Thymus (tissue), 11 donors: ENCODE results near the gene BICC1. TPM values are rescaled to one million over a fixed set of nuclear protein-coding genes. Genes with fewer than 3 reads are reported as not detected.

Source experiments
- DNase-seq, 9 donors: peaks; one replicate each; pipeline ENCODE4 v3.0.0-alpha.2; 2013; ENCODE audit warnings: low spot score in 9 of 9, low read depth in 6 of 9, missing footprints in 1 of 9
- H3K27ac ChIP-seq, 2 donors: one replicate each; pipeline ENCODE4 v1.5.1; 2013; ENCODE audit warnings: control low read depth in 1 of 2, low read depth in 1 of 2, low read length in 1 of 2, mild to moderate bottlenecking in 1 of 2, moderate library complexity in 1 of 2
- H3K27me3 ChIP-seq, 2 donors: one replicate each; pipeline ENCODE4 v1.5.1; 2013; ENCODE audit warnings: low read length in 1 of 2; ENCODE audit not compliant: control insufficient read depth in 2 of 2, insufficient read depth in 1 of 2
- H3K36me3 ChIP-seq, 2 donors: one replicate each; pipeline ENCODE4 v1.5.1; 2013; ENCODE audit warnings: low read length in 1 of 2, mild to moderate bottlenecking in 1 of 2, moderate library complexity in 1 of 2; ENCODE audit not compliant: control insufficient read depth in 2 of 2, insufficient read depth in 2 of 2
- H3K4me1 ChIP-seq, 2 donors: one replicate each; pipeline ENCODE4 v1.5.1; 2013; ENCODE audit warnings: low read length in 2 of 2; ENCODE audit not compliant: control insufficient read depth in 2 of 2, insufficient read depth in 2 of 2
- H3K4me3 ChIP-seq, 2 donors: one replicate each; pipeline ENCODE4 v1.5.1; 2013; ENCODE audit warnings: low read length in 2 of 2, control low read depth in 1 of 2, mild to moderate bottlenecking in 1 of 2
- H3K9me3 ChIP-seq, 2 donors: one replicate each; pipeline ENCODE4 v1.5.1; 2013; ENCODE audit warnings: low read length in 1 of 2, mild to moderate bottlenecking in 1 of 2; ENCODE audit not compliant: control insufficient read depth in 2 of 2, insufficient read depth in 1 of 2
- WGBS: extraction: QIAGEN DNeasy Blood & Tissue Kit; methylation state at CpG from one replicate; pipeline ENCODE4 v1.1.7; 2013; 5-methylcytosine and 5-hydroxymethylcytosine counted together
- polyA plus RNA-seq: library from polyadenylated mRNA; stranded (reverse); fragments of 200-250 nt; gene quantifications from one replicate; pipeline ENCODE4 v1.2.3, GENCODE V29; 2013
- total RNA-seq: library from RNA; stranded (reverse); fragments of 120-200 nt; gene quantifications from one replicate; pipeline ENCODE4 v1.2.4, GENCODE V29; 2013
- donor health status: healthy.

BICC1 gene
- total and polyA plus RNA-seq, 2 donors = 1.8 to 1.9 TPM

GRCh38 chr10:58662314-58662713 is 149.6 kb downstream of the BICC1 start:
- Histone ChIP-seq H3K4me1 (no peaks in the 10 kb centered on the region), H3K27ac (no peak overlapping the region), H3K9me3 (peaks cover 0 to 3% of the 10 kb centered on the region in 2 donors), H3K4me3 (no peak overlapping the region), H3K36me3 (no peaks in the 10 kb centered on the region), H3K27me3 (no peaks in the 10 kb centered on the region)
- DNase-seq = peak in 1 of 9 donors; percentile 14
- WGBS = 90% methylated on average over 4 of the region's 4 CpGs

- 62% methylated on average over 3 of the region's 3 CpGs for WGBS
- Histone ChIP-seq H3K27ac (no peak overlapping the region), H3K36me3 (no peaks in the 10 kb centered on the region), H3K4me1 (no peaks in the 10 kb centered on the region), H3K27me3 (no peaks in the 10 kb centered on the region), H3K4me3 (no peak overlapping the region), H3K9me3 (peaks cover 0 to 3% of the 10 kb centered on the region in 2 donors)
- DNase-seq = no peak
Observed at GRCh38 chr10:58665361-58665760, 152.7 kb downstream of the BICC1 start.

- Histone ChIP-seq H3K27ac (no peak overlapping the region), H3K9me3 (peaks cover 0 to 3% of the 10 kb centered on the region in 2 donors), H3K27me3 (no peaks in the 10 kb centered on the region), H3K4me1 (no peaks in the 10 kb centered on the region), H3K4me3 (no peak overlapping the region), H3K36me3 (no peaks in the 10 kb centered on the region)
- WGBS = 28% methylated on average over 3 of the region's 3 CpGs
- peak in 3 of 9 donors; percentile 7 to 41 (median 11) for DNase-seq
Observed at GRCh38 chr10:58666024-58666423, 153.4 kb downstream of the BICC1 start.

GRCh38 chr10:58667658-58668310 is 155.1 kb downstream of the BICC1 start:
- H3K27ac ChIP-seq = no peak overlapping the region
- H3K9me3 ChIP-seq = peaks cover 0 to 3% of the 10 kb centered on the region in 2 donors
- no peaks in the 10 kb centered on the region for H3K27me3 ChIP-seq
- H3K36me3 ChIP-seq = no peaks in the 10 kb centered on the region
- DNase-seq = no peak
- 96% methylated on average over 3 of the region's 3 CpGs for WGBS
- no peak overlapping the region for H3K4me3 ChIP-seq
- H3K4me1 ChIP-seq = no peaks in the 10 kb centered on the region

- Histone ChIP-seq H3K4me3 (no peak overlapping the region), H3K4me1 (no peaks in the 10 kb centered on the region), H3K27me3 (no peaks in the 10 kb centered on the region), H3K9me3 (peaks cover 0 to 7% of the 10 kb centered on the region in 2 donors), H3K36me3 (no peaks in the 10 kb centered on the region), H3K27ac (no peak overlapping the region)
- no peak for DNase-seq
Observed at GRCh38 chr10:58672845-58673244, 160.2 kb downstream of the BICC1 start.

GRCh38 chr10:58674251-58674650 is 161.6 kb downstream of the BICC1 start:
- no peak for DNase-seq
- no peaks in the 10 kb centered on the region for H3K27me3 ChIP-seq
- 91% methylated on average over 2 of the region's 2 CpGs for WGBS
- no peak overlapping the region for H3K27ac ChIP-seq
- peaks cover 0 to 7% of the 10 kb centered on the region in 2 donors for H3K9me3 ChIP-seq
- no peaks in the 10 kb centered on the region for H3K36me3 ChIP-seq
- no peaks in the 10 kb centered on the region for H3K4me1 ChIP-seq
- H3K4me3 ChIP-seq = no peak overlapping the region

- Histone ChIP-seq H3K27ac (no peak overlapping the region), H3K36me3 (no peaks in the 10 kb centered on the region)
- WGBS = 98% methylated on average over 2 of the region's 2 CpGs
Observed at GRCh38 chr10:58675321-58675720, 162.6 kb downstream of the BICC1 start.

GRCh38 chr10:58691528-58691927 is 178.9 kb downstream of the BICC1 start:
- no peak overlapping the region for H3K27ac ChIP-seq
- H3K4me3 ChIP-seq = no peak overlapping the region

More at GRCh38 chr10:58675321-58675720, 162.6 kb downstream of the BICC1 start:
- Histone ChIP-seq H3K9me3 (peaks cover 0 to 7% of the 10 kb centered on the region in 2 donors), H3K4me1 (no peaks in the 10 kb centered on the region), H3K27me3 (no peaks in the 10 kb centered on the region), H3K4me3 (no peak overlapping the region)
- DNase-seq = no peak

GRCh38 chr10:58693919-58694318 is 181.2 kb downstream of the BICC1 start:
- Histone ChIP-seq H3K27ac (no peak overlapping the region), H3K27me3 (no peaks in the 10 kb centered on the region), H3K4me3 (no peak overlapping the region), H3K9me3 (no peaks in the 10 kb centered on the region), H3K36me3 (no peaks in the 10 kb centered on the region), H3K4me1 (no peaks in the 10 kb centered on the region)
- 84% methylated on average over 2 of the region's 2 CpGs for WGBS
- no peak for DNase-seq

More at GRCh38 chr10:58691528-58691927, 178.9 kb downstream of the BICC1 start:
- WGBS = 92% methylated on average over 2 of the region's 2 CpGs
- Histone ChIP-seq H3K9me3 (peaks cover 0 to 8% of the 10 kb centered on the region in 2 donors), H3K27me3 (no peaks in the 10 kb centered on the region), H3K4me1 (no peaks in the 10 kb centered on the region), H3K36me3 (no peaks in the 10 kb centered on the region)
- no peak for DNase-seq
